GM12875 (cell line): ENCODE results near the gene GPC5.
"Not testable (repeated sequence)": the region's sequence is repeated elsewhere in the genome, so short reads cannot be mapped to it uniquely, and the experiment has no call there.

Experiments
- H3K4me3 ChIP-seq: one replicate; pipeline ENCODE4 v1.5.1; 2011; ENCODE audit warnings: low read depth, low read length, control low read depth
- CTCF ChIP-seq: IDR thresholded peaks from 2 replicates; pipeline ENCODE4 v1.5.1; 2011; ENCODE audit warnings: low read depth, mild to moderate bottlenecking, control low read depth, inconsistent platforms, low read length, moderate library complexity, borderline replicate concordance; ENCODE audit not compliant: insufficient read depth

GPC5 gene

GRCh38 chr13:92681239-92681638 is 1282.8 kb downstream of the GPC5 start:
- TF ChIP-seq CTCF = no peak

GRCh38 chr13:92682832-92683517 is 1284.6 kb downstream of the GPC5 start:
- TF ChIP-seq CTCF = no peak
- H3K4me3 ChIP-seq = no peak overlapping the region

More at GRCh38 chr13:92681239-92681638, 1282.8 kb downstream of the GPC5 start:
- H3K4me3 ChIP-seq = no peak overlapping the region

GRCh38 chr13:92694047-92694446 is 1295.6 kb downstream of the GPC5 start:
- TF ChIP-seq CTCF = no peak
- no peak overlapping the region for H3K4me3 ChIP-seq

GRCh38 chr13:92695827-92696226 is 1297.4 kb downstream of the GPC5 start:
- H3K4me3 ChIP-seq = not testable (repeated sequence)

GRCh38 chr13:92716749-92717148 is 1318.3 kb downstream of the GPC5 start:
- no peak overlapping the region for H3K4me3 ChIP-seq
- no peak for TF ChIP-seq CTCF

GRCh38 chr13:92717857-92718256 is 1319.4 kb downstream of the GPC5 start:
- TF ChIP-seq CTCF = no peak
- no peak overlapping the region for H3K4me3 ChIP-seq

GRCh38 chr13:92719868-92720267 is 1321.4 kb downstream of the GPC5 start:
- H3K4me3 ChIP-seq = no peak overlapping the region
- no peak for TF ChIP-seq CTCF
